GM12878 (cell line): ENCODE measurements around the gene IMMP2L. TPM values are rescaled to one million over a fixed set of nuclear protein-coding genes. Genes with fewer than 3 reads are reported as not detected.

ENCODE experiments used
- ATAC-seq: fragments of 200-7000 bp; cut with Tn5 transposase; 3 replicates; pipeline ENCODE4 v1.9.1; 2020; ENCODE audit warnings: mild to moderate bottlenecking, moderate library complexity
- BruUV-seq: library from RNA; stranded (reverse); fragments of 400-500 nt; replicated peaks from 2 replicates; lab custom pipeline; 2021; lab: Mats Ljungman, UMichigan
- CTCF ChIA-PET: fragments of 300-600 bp; sonication (Branson Sonifier 250); formaldehyde crosslinking; extraction: SDS; loops from one replicate; lab custom pipeline; 2021; ENCODE audit warnings: inconsistent platforms; lab: Yijun Ruan, JAX
- POLR2A ChIA-PET: fragments of 350-600 bp; formaldehyde crosslinking; extraction: SDS; loops from one replicate; lab custom pipeline; 2021; ENCODE audit warnings: inconsistent platforms; lab: Charles Lee
- RAD21 ChIA-PET: fragments of 300-600 bp; sonication (Branson Sonifier 250); formaldehyde crosslinking; loops from one replicate; lab custom pipeline; 2023; ENCODE audit warnings: antibody characterized with exemption; ENCODE audit not compliant: unreplicated experiment; lab: Charles Lee
- SMC1A ChIA-PET: fragments of 300-600 bp; sonication (Branson Sonifier 250); formaldehyde crosslinking; loops from one replicate; lab custom pipeline; 2023; ENCODE audit not compliant: unreplicated experiment, uncharacterized antibody; lab: Charles Lee
- DNase-seq: peaks from one replicate; pipeline ENCODE4 v3.0.0-alpha.2; 2011; ENCODE audit warnings: low read depth, low spot score
- FAIRE-seq: peaks from 3 replicates; lab custom pipeline; 2011; peaks lifted over from hg19 to GRCh38; lab: Jason Lieb, UNC
- H2AFZ ChIP-seq: 2 replicates; pipeline ENCODE4 v1.6.0; 2011; ENCODE audit warnings: low read depth, low read length, control low read depth; ENCODE audit not compliant: control insufficient read depth
- H3K27ac ChIP-seq: 2 replicates; pipeline ENCODE4 v1.5.1; 2011; ENCODE audit warnings: control low read depth; ENCODE audit not compliant: control insufficient read depth, insufficient read depth
- H3K27me3 ChIP-seq, 2 experiments: replicated peaks in 1 of 2; 2 replicates each; pipeline versions ENCODE4 v1.6.0 to v1.6.1; 2011; ENCODE audit warnings: low read length in 1 of 2; ENCODE audit not compliant: control insufficient read depth in 2 of 2, insufficient read depth in 2 of 2
- H3K36me3 ChIP-seq, 2 experiments: 2 replicates each; pipeline ENCODE4 v1.5.1; 2011; ENCODE audit warnings: low read length in 1 of 2; ENCODE audit not compliant: control insufficient read depth in 2 of 2, insufficient read depth in 2 of 2
- H3K4me1 ChIP-seq: 2 replicates; pipeline ENCODE4 v1.6.1; 2011; ENCODE audit warnings: mild to moderate bottlenecking, low read length, moderate library complexity, mixed read lengths; ENCODE audit not compliant: control insufficient read depth, insufficient read depth
- H3K4me2 ChIP-seq: 2 replicates; pipeline ENCODE4 v1.6.0; 2011; ENCODE audit warnings: control low read depth; ENCODE audit not compliant: control insufficient read depth, insufficient read depth
- H3K4me3 ChIP-seq: fragments of 200-600 bp; sonication (generic); 2 replicates; pipeline ENCODE4 v1.5.1; 2016
- H3K79me2 ChIP-seq: 2 replicates; pipeline ENCODE4 v1.6.0; 2011; ENCODE audit warnings: low read length; ENCODE audit not compliant: control insufficient read depth, insufficient read depth
- H3K9ac ChIP-seq: 2 replicates; pipeline ENCODE4 v1.8.0; 2011; ENCODE audit warnings: low read length, control low read depth, mixed read lengths; ENCODE audit not compliant: control insufficient read depth, insufficient read depth
- H3K9me3 ChIP-seq: replicated peaks from 3 replicates; pipeline ENCODE4 v1.5.1; 2011; ENCODE audit warnings: mild to moderate bottlenecking, low read length; ENCODE audit not compliant: control insufficient read depth, insufficient read depth
- H4K20me1 ChIP-seq: 2 replicates; pipeline ENCODE4 v1.6.0; 2011; ENCODE audit not compliant: control insufficient read depth, insufficient read depth
- ATF2 ChIP-seq: IDR thresholded peaks from 2 replicates; pipeline ENCODE4 v1.6.1; 2012; ENCODE audit warnings: low read length, inconsistent platforms
- BMI1 ChIP-seq: fragments of 450-650 bp; IDR thresholded peaks from 2 replicates; pipeline ENCODE4 v1.6.1; 2016; ENCODE audit warnings: mild to moderate bottlenecking, moderate library complexity, borderline replicate concordance
- CREM ChIP-seq: IDR thresholded peaks from 2 replicates; pipeline ENCODE4 v1.6.1; 2014; ENCODE audit warnings: antibody characterized with exemption, low read depth
- EED ChIP-seq: sonication (generic); IDR thresholded peaks from 2 replicates; pipeline ENCODE4 v1.6.1; 2016; ENCODE audit warnings: antibody characterized with exemption, low read depth
- ESRRA ChIP-seq: IDR thresholded peaks from 2 replicates; pipeline ENCODE4 v1.6.1; 2012; ENCODE audit warnings: mild to moderate bottlenecking, low read length, improper control_type of control experiment
- GATAD2B ChIP-seq: fragments of 450-650 bp; conservative IDR thresholded peaks from 2 replicates; pipeline ENCODE4 v1.6.1; 2017; ENCODE audit warnings: low read depth, mild to moderate bottlenecking, moderate library complexity
- KDM1A ChIP-seq: fragments of 200-600 bp; sonication (generic); IDR thresholded peaks from 2 replicates; pipeline ENCODE4 v1.6.1; 2016; ENCODE audit warnings: borderline replicate concordance
- LARP7 ChIP-seq: fragments of 450-650 bp; IDR thresholded peaks from 2 replicates; pipeline ENCODE4 v1.6.1; 2017; ENCODE audit warnings: mild to moderate bottlenecking
- MXI1 ChIP-seq: fragments of 150-350 bp; IDR thresholded peaks from 2 replicates; pipeline ENCODE4 v1.6.1; 2011; ENCODE audit warnings: low read depth, mild to moderate bottlenecking, inconsistent platforms, low read length, improper control_type of control experiment
- NKRF ChIP-seq: fragments of 450-650 bp; conservative IDR thresholded peaks from 2 replicates; pipeline ENCODE4 v1.6.1; 2017; ENCODE audit warnings: mild to moderate bottlenecking, moderate library complexity
- PAX5 ChIP-seq: IDR thresholded peaks from 2 replicates; pipeline ENCODE4 v1.6.1; 2011; ENCODE audit warnings: low read depth, low read length, borderline replicate concordance
- PBX3 ChIP-seq: IDR thresholded peaks from 2 replicates; pipeline ENCODE4 v1.6.1; 2011; ENCODE audit warnings: mild to moderate bottlenecking, low read depth, low read length, moderate library complexity; ENCODE audit not compliant: insufficient replicate concordance
- RBBP5 ChIP-seq: fragments of 200-600 bp; sonication (generic); conservative IDR thresholded peaks from 2 replicates; pipeline ENCODE4 v1.6.1; 2016
- SIX5 ChIP-seq: IDR thresholded peaks from 2 replicates; pipeline ENCODE4 v1.6.1; 2011; ENCODE audit warnings: mild to moderate bottlenecking, low read depth, low read length, moderate library complexity; ENCODE audit not compliant: severe bottlenecking
- SMAD1 ChIP-seq: fragments of 450-650 bp; IDR thresholded peaks from 2 replicates; pipeline ENCODE4 v1.6.1; 2018; ENCODE audit warnings: mild to moderate bottlenecking, low read depth; ENCODE audit not compliant: partially characterized antibody
- SPI1 ChIP-seq: IDR thresholded peaks from 2 replicates; pipeline ENCODE4 v1.6.1; 2011; ENCODE audit warnings: low read depth, mild to moderate bottlenecking, low read length, moderate library complexity, borderline replicate concordance; ENCODE audit not compliant: insufficient read depth
- SREBF1 ChIP-seq: IDR thresholded peaks from 2 replicates; pipeline ENCODE4 v1.6.1; 2012; ENCODE audit warnings: mild to moderate bottlenecking, low read length
- SRF ChIP-seq, 2 experiments: IDR thresholded peaks; 2 replicates each; pipeline ENCODE4 v1.6.1; 2011; ENCODE audit warnings: low read depth in 2 of 2, low read length in 2 of 2, mild to moderate bottlenecking in 1 of 2, moderate library complexity in 1 of 2
- USF2 ChIP-seq: IDR thresholded peaks from 2 replicates; pipeline ENCODE4 v1.6.1; 2011; ENCODE audit warnings: low read depth, low read length, improper control_type of control experiment, borderline replicate concordance
- ZNF217 ChIP-seq: fragments of 450-650 bp; IDR thresholded peaks from 2 replicates; pipeline ENCODE4 v1.6.1; 2017; ENCODE audit warnings: antibody characterized with exemption, mild to moderate bottlenecking
- WGBS: methylation state at CpG from one replicate; pipeline ENCODE4 v1.1.6; 2016; ENCODE audit warnings: low lambda C conversion rate; ENCODE audit not compliant: insufficient replicate concordance, insufficient coverage; ENCODE audit errors: missing lambda C conversion rate; 5-methylcytosine and 5-hydroxymethylcytosine counted together
- in situ Hi-C: fragments of 300-500 bp; cut with MboI; formaldehyde crosslinking; loops from 9 replicates; pipeline ENCODE4 v1.14.3; 2018; ENCODE audit warnings: mixed read lengths
- intact Hi-C: fragments of 100-400 bp; cut with micrococcal nuclease; formaldehyde crosslinking; loops from one replicate; pipeline ENCODE4 v1.14.2; 2022; ENCODE audit not compliant: unreplicated experiment
- polyA plus RNA-seq, 11 experiments: library from polyadenylated mRNA; depleted of rRNA in 4 of 11; unstranded in 6 of 11; stranded (reverse) in 5 of 11; fragments of >200 nt; fragmentation: Nextera tagmentation in 4 of 11; fragmentation: Illumina TruSeq in 1 of 11; extraction: Ambion mirVana in 4 of 11; extraction: Trizol in 1 of 11; gene quantifications; 1 replicate in 1 of 11; 2 replicates in 10 of 11; pipeline versions ENCODE4 v1.2.1 to v1.2.3, GENCODE V29; 2011 to 2016; ENCODE audit warnings: inconsistent platforms in 2 of 11, missing spikeins in 2 of 11, low read depth in 1 of 11
- total RNA-seq, 4 experiments: library from RNA; depleted of rRNA in 3 of 4; stranded (reverse); fragments of >200 nt in 3 of 4; fragmentation: Illumina TruSeq in 1 of 4; extraction: Trizol in 1 of 4; gene quantifications; 2 replicates each; pipeline versions ENCODE4 v1.2.1 to v1.2.3, GENCODE V29; 2013 to 2021

Gene IMMP2L
- total and polyA plus RNA-seq, 10 of the 15 experiments (the other 5 are each of a cell fraction or from before 2014, with no cell fraction given): 12.6 to 46.3 (median 19.6) TPM

GRCh38 chr7:111012149-111012548 is 550.1 kb downstream of the IMMP2L start (continued):
- TF ChIP-seq PBX3: no peak
- no peak for TF ChIP-seq RBBP5
- no peak for TF ChIP-seq NKRF
- no peak for TF ChIP-seq USF2
- TF ChIP-seq KDM1A: no peak
- no peak for TF ChIP-seq PAX5
- TF ChIP-seq ESRRA: no peak
- no peak for TF ChIP-seq BMI1
- no peak for TF ChIP-seq LARP7

- Histone ChIP-seq H3K79me2 (no peaks in the 10 kb centered on the region), H3K9me3 (no peaks in the 10 kb centered on the region), H3K27ac (no peak overlapping the region), H4K20me1 (no peaks in the 10 kb centered on the region), H3K4me2 (no peak overlapping the region), H2AFZ (no peak overlapping the region), H3K27me3 (no peaks in the 10 kb centered on the region), H3K4me3 (no peak overlapping the region), H3K36me3 (no peaks in the 10 kb centered on the region), H3K4me1 (peaks cover 15% of the 10 kb centered on the region), H3K9ac (no peak overlapping the region)
- BruUV-seq: no TSS peak
- FAIRE-seq: no peak
- RAD21 ChIA-PET: no interaction called here
- CTCF ChIA-PET: interaction anchor here (1.0 to 1.5 kb wide), 2 partner anchors 11 to 87 kb away, joined by 3 read pairs; no protein-coding TSS in a partner anchor
- in situ Hi-C loops (no loop called here), intact Hi-C loops (no loop called here)
- DNase-seq: no peak
- SMC1A ChIA-PET: interaction anchor here (1.1 to 1.3 kb wide), 2 partner anchors 18 to 83 kb away, joined by 3 to 4 read pairs; no protein-coding TSS in a partner anchor
- POLR2A ChIA-PET: no interaction called here
- WGBS: 62% methylated on average over 3 of the region's 3 CpGs
- ATAC-seq: no peak
- TF ChIP-seq SMAD1: no peak
- no peak for TF ChIP-seq SIX5
- TF ChIP-seq MXI1: no peak
- no peak for TF ChIP-seq ZNF217
- TF ChIP-seq GATAD2B: no peak
- no peak for TF ChIP-seq ATF2
- no peak for TF ChIP-seq EED
- no peak for TF ChIP-seq CREM
- no peak for TF ChIP-seq SRF (IDR thresholded peaks at IDR 0.05; ENCODE audit: low read depth in 2 of 2, low read length in 2 of 2)
- TF ChIP-seq RBBP5: no peak
- no peak for TF ChIP-seq SPI1
- no peak for TF ChIP-seq SREBF1
Observed at GRCh38 chr7:111011520-111011919, 550.8 kb downstream of the IMMP2L start.
